BLaER1 (cell line): ENCODE data around the gene SLC1A7.

Experiments
- H3K27ac ChIP-seq: shearing (Covaris generic); formaldehyde crosslinking; 2 replicates; pipeline ENCODE4 v1.8.1; 2022
- H3K27me3 ChIP-seq: shearing (Covaris generic); formaldehyde crosslinking; 2 replicates; pipeline ENCODE4 v1.8.1; 2022
- H3K36me3 ChIP-seq: shearing (Covaris generic); formaldehyde crosslinking; 2 replicates; pipeline ENCODE4 v1.8.1; 2022
- H3K4me1 ChIP-seq: shearing (Covaris generic); formaldehyde crosslinking; 2 replicates; pipeline ENCODE4 v1.8.1; 2022
- H3K4me2 ChIP-seq: shearing (Covaris generic); formaldehyde crosslinking; 2 replicates; pipeline ENCODE4 v1.8.1; 2022
- H3K4me3 ChIP-seq: shearing (Covaris generic); formaldehyde crosslinking; 2 replicates; pipeline ENCODE4 v1.8.1; 2022
- H3K9ac ChIP-seq: shearing (Covaris generic); formaldehyde crosslinking; 2 replicates; pipeline ENCODE4 v1.8.1; 2022
- H3K9me3 ChIP-seq: shearing (Covaris generic); formaldehyde crosslinking; 2 replicates; pipeline ENCODE4 v1.8.1; 2022
- H4K20me1 ChIP-seq: shearing (Covaris generic); formaldehyde crosslinking; 2 replicates; pipeline ENCODE4 v1.8.1; 2022
- Cebpa-rat ChIP-seq: shearing (Covaris generic); IDR thresholded peaks from 2 replicates; pipeline ENCODE4 v1.8.1; 2022

The SLC1A7 gene

DNA sequence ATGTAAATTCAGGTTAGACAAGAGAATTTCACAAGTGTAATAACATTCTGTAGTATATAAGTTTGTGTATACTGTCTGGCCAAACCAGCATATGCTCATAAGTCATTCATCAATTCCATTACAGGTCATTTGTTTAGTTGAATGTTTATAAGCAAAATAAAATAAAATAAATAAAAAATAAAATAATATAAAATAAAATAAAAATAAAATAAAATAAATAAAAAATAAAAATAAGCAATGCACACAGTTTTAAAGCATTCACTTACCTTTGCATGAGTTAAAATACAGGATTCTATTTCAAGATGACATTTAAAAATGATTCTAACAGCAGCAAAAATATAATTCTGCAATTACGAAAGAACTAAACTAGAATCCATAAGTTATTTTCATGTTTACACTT, 70.5 kb downstream of the SLC1A7 start:
- Histone ChIP-seq H3K4me2 (no peak overlapping the region), H3K9me3 (no peaks in the 10 kb centered on the region), H3K27me3 (no peaks in the 10 kb centered on the region), H3K4me1 (no peaks in the 10 kb centered on the region), H3K36me3 (no peaks in the 10 kb centered on the region), H3K27ac (no peak overlapping the region), H4K20me1 (no peaks in the 10 kb centered on the region), H3K4me3 (no peak overlapping the region), H3K9ac (no peak overlapping the region)
- no peak for TF ChIP-seq Cebpa-rat

DNA sequence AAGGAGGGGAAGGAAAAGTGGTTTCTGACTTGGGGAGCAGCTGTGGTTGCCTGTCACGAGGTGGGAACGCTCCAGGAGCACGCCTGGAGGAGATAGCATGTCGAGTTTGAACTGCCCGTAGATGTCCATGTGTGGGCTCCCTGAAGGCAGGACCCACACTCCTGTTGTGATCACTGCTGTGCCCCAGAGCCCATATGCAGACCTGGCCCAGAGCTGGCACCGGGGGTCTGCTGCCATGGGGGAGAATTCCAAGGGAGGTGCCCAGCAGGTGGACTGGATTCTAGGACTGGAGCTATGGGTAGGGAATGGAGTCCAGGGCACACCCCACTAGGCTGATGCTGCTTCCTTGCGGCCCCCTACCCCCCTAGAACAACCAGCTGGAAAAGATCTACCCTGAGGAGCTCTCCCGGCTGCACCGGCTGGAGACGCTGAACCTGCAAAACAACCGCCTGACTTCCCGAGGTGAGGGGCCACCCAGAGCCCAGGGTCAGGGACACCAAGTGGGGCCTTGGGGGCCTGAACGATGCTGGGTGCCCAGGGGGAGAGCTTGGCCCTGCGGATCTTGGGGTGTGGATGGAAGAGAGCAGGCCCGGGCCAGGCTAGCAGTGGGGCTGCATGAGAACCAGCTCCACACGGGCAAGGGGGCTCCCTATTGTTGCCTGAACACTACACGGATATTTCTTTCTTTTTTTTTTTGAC, 71.1 kb downstream of the SLC1A7 start:
- no peak for TF ChIP-seq Cebpa-rat
- Histone ChIP-seq H3K4me1 (no peaks in the 10 kb centered on the region), H3K27me3 (no peaks in the 10 kb centered on the region)

GRCh38 chr1:53070621-53071020, 71.8 kb downstream of the SLC1A7 start:
- H3K9me3 ChIP-seq = no peaks in the 10 kb centered on the region
- no peaks in the 10 kb centered on the region for H3K4me1 ChIP-seq
- H3K4me2 ChIP-seq = no peak overlapping the region
- H3K4me3 ChIP-seq = no peak overlapping the region
- no peak overlapping the region for H3K27ac ChIP-seq
- no peaks in the 10 kb centered on the region for H3K36me3 ChIP-seq
- no peaks in the 10 kb centered on the region for H4K20me1 ChIP-seq
- no peak overlapping the region for H3K9ac ChIP-seq
- no peak for TF ChIP-seq Cebpa-rat
- H3K27me3 ChIP-seq = no peaks in the 10 kb centered on the region

More for the DNA sequence above, 71.1 kb downstream of the SLC1A7 start:
- no peak overlapping the region for H3K27ac ChIP-seq
- no peaks in the 10 kb centered on the region for H4K20me1 ChIP-seq
- H3K9me3 ChIP-seq = no peaks in the 10 kb centered on the region
- H3K4me2 ChIP-seq = no peak overlapping the region
- no peak overlapping the region for H3K4me3 ChIP-seq
- no peak overlapping the region for H3K9ac ChIP-seq
- H3K36me3 ChIP-seq = no peaks in the 10 kb centered on the region

GRCh38 chr1:53069663-53070327, 72.6 kb downstream of the SLC1A7 start:
- H3K4me2 ChIP-seq = no peak overlapping the region
- no peak for TF ChIP-seq Cebpa-rat
- no peaks in the 10 kb centered on the region for H3K4me1 ChIP-seq
- H3K9ac ChIP-seq = no peak overlapping the region
- no peaks in the 10 kb centered on the region for H4K20me1 ChIP-seq
- H3K36me3 ChIP-seq = no peaks in the 10 kb centered on the region
- no peak overlapping the region for H3K27ac ChIP-seq
- no peak overlapping the region for H3K4me3 ChIP-seq
- no peaks in the 10 kb centered on the region for H3K9me3 ChIP-seq
- H3K27me3 ChIP-seq = peaks cover 2% of the 10 kb centered on the region; the same call in 1 of the 2 replicates

GRCh38 chr1:53069265-53069662, 73.2 kb downstream of the SLC1A7 start:
- H3K9me3 ChIP-seq = no peaks in the 10 kb centered on the region
- no peak overlapping the region for H3K9ac ChIP-seq
- H3K36me3 ChIP-seq = no peaks in the 10 kb centered on the region
- H4K20me1 ChIP-seq = no peaks in the 10 kb centered on the region
- H3K27ac ChIP-seq = no peak overlapping the region
- H3K27me3 ChIP-seq = peaks cover 7% of the 10 kb centered on the region
- H3K4me3 ChIP-seq = no peak overlapping the region
- no peak for TF ChIP-seq Cebpa-rat
- no peak overlapping the region for H3K4me2 ChIP-seq
- H3K4me1 ChIP-seq = no peaks in the 10 kb centered on the region

GRCh38 chr1:53068314-53069099, 73.9 kb downstream of the SLC1A7 start:
- TF ChIP-seq Cebpa-rat = no peak
- no peak overlapping the region for H3K4me3 ChIP-seq
- H3K27me3 ChIP-seq = peaks cover 15% of the 10 kb centered on the region
- no peak overlapping the region for H3K27ac ChIP-seq
- no peak overlapping the region for H3K4me2 ChIP-seq
- H3K9ac ChIP-seq = no peak overlapping the region
- H3K9me3 ChIP-seq = no peaks in the 10 kb centered on the region
- H3K36me3 ChIP-seq = no peaks in the 10 kb centered on the region
- H4K20me1 ChIP-seq = no peaks in the 10 kb centered on the region
- no peaks in the 10 kb centered on the region for H3K4me1 ChIP-seq

DNA sequence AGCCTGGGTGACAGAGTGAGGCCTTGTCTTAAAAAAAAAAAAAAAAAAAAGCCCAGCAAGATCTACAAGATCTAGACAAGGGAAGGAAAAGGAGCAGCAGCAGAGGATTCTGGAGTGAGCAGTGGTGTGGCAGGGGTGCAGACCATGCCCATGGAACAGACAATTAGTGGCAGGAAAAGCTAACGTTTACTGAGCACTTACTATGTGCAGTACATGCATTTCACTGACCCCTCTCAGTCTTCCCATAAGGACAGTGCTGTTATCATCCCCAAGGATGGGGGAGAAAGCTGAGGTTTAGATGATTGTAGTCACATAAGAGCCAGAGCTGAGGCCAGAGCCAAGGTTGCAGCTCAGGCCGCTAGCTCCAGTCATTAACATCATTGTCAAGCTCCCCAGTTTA, 74.6 kb downstream of the SLC1A7 start:
- peaks cover 21% of the 10 kb centered on the region for H3K27me3 ChIP-seq
- no peak for TF ChIP-seq Cebpa-rat
- no peaks in the 10 kb centered on the region for H3K9me3 ChIP-seq
- H3K4me1 ChIP-seq = no peaks in the 10 kb centered on the region
- no peak overlapping the region for H3K9ac ChIP-seq
- H3K4me3 ChIP-seq = no peak overlapping the region
- H3K27ac ChIP-seq = no peak overlapping the region
- H3K36me3 ChIP-seq = no peaks in the 10 kb centered on the region
- H4K20me1 ChIP-seq = no peaks in the 10 kb centered on the region
- no peak overlapping the region for H3K4me2 ChIP-seq

- H3K27me3 ChIP-seq = peaks cover 29% of the 10 kb centered on the region
- no peak overlapping the region for H3K27ac ChIP-seq
- no peak for TF ChIP-seq Cebpa-rat
- H3K4me2 ChIP-seq = no peak overlapping the region
- no peak overlapping the region for H3K4me3 ChIP-seq
- peaks cover 6% of the 10 kb centered on the region; the same call in 1 of the 2 replicates for H3K9me3 ChIP-seq
- no peaks in the 10 kb centered on the region for H3K36me3 ChIP-seq
- no peaks in the 10 kb centered on the region for H4K20me1 ChIP-seq
- H3K4me1 ChIP-seq = no peaks in the 10 kb centered on the region
- no peak overlapping the region for H3K9ac ChIP-seq
These were observed 75.3 kb downstream of the SLC1A7 start for GRCh38 chr1:53066891-53067738.

DNA sequence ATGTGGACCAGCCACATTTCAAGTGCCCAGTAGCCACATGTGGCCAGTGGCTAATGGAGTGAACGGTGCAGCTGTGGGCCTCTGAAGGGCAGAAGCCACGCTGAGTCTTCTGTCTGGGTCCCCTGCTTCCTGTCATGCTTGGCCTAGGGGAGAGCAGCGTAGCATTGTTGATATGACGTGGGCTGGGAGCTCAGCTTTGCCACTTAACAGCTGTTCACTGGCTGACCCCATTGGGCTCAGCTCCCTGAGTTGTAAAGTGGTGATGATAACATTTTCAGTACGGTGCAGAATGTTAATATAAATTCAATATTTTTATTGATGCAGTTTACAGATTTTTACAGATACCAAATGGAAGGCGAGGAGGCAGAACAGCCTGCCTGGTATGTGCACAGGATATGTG, 76.0 kb downstream of the SLC1A7 start:
- H3K4me3 ChIP-seq = no peak overlapping the region
- peaks cover 35% of the 10 kb centered on the region for H3K27me3 ChIP-seq
- H3K4me1 ChIP-seq = no peaks in the 10 kb centered on the region
- H3K9ac ChIP-seq = no peak overlapping the region
- TF ChIP-seq Cebpa-rat = no peak
- H3K27ac ChIP-seq = no peak overlapping the region
- no peaks in the 10 kb centered on the region for H4K20me1 ChIP-seq
- no peak overlapping the region for H3K4me2 ChIP-seq
- H3K36me3 ChIP-seq = no peaks in the 10 kb centered on the region
- H3K9me3 ChIP-seq = peaks cover 10% of the 10 kb centered on the region; the same call in 1 of the 2 replicates
